ENCODE data around the gene ABHD12. TPM values are rescaled to one million over a fixed set of nuclear protein-coding genes. Genes with fewer than 3 reads are reported as not detected.
"Not testable (repeated sequence)": the region's sequence is repeated elsewhere in the genome, so short reads cannot be mapped to it uniquely, and the experiment has no call there.

Gene ABHD12
- total RNA-seq, 1 donor, result 38.4 TPM

DNA sequence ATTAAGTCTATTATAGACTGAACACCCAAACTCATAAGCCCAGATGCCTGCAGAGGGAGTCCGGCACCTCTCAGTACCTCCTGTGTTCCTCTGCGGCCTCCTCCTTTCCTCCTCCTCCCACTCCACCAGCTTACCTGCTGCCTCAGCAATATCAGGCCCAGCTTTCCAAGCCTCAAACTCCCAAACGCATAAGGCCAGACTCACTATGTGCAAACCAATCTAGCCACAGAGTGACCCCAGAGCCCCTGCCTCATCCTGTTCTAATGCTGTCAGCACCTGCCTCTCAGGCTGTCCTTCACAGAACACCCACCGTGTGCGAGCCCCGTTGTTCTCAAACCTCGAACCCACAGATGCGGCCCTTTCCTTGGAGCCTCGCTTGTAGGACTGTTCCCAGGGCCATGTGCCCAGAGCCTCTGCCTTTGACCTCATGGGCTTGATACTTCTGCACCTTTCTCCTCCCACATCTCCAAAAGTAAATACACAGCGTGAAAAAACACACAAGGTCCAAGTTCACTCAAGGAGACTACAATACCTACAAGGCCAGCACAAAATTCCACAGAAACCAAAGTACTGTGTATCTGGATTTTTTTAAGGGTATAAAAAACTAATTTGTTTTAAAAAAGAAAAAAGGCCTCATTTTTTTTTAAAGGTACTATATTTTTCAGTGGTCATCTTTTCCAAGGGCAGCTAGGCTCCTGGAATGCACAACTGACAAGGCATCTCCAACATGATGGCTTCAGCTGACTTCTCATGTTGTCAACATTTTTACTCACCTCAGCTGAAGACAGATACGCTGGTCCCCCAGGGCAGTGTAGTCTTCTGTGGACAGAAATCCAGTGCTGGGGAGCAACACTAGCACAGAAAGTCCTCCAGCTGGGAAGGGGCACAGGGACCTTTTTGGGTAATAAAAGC lies 52.3 kb downstream of the ABHD12 start:
- H3K4me3 ChIP-seq (ENCODE audit: low read depth, low read length), result no peak overlapping the region
- TF ChIP-seq, protein P1, sequence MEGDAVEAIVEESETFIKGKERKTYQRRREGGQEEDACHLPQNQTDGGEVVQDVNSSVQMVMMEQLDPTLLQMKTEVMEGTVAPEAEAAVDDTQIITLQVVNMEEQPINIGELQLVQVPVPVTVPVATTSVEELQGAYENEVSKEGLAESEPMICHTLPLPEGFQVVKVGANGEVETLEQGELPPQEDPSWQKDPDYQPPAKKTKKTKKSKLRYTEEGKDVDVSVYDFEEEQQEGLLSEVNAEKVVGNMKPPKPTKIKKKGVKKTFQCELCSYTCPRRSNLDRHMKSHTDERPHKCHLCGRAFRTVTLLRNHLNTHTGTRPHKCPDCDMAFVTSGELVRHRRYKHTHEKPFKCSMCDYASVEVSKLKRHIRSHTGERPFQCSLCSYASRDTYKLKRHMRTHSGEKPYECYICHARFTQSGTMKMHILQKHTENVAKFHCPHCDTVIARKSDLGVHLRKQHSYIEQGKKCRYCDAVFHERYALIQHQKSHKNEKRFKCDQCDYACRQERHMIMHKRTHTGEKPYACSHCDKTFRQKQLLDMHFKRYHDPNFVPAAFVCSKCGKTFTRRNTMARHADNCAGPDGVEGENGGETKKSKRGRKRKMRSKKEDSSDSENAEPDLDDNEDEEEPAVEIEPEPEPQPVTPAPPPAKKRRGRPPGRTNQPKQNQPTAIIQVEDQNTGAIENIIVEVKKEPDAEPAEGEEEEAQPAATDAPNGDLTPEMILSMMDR (IDR thresholded peaks at IDR 0.05; ENCODE audit: insufficient read depth, low read depth, low read length), result no peak
- DNase-seq (ENCODE audit: low read depth), result peak; percentile 34

DNA sequence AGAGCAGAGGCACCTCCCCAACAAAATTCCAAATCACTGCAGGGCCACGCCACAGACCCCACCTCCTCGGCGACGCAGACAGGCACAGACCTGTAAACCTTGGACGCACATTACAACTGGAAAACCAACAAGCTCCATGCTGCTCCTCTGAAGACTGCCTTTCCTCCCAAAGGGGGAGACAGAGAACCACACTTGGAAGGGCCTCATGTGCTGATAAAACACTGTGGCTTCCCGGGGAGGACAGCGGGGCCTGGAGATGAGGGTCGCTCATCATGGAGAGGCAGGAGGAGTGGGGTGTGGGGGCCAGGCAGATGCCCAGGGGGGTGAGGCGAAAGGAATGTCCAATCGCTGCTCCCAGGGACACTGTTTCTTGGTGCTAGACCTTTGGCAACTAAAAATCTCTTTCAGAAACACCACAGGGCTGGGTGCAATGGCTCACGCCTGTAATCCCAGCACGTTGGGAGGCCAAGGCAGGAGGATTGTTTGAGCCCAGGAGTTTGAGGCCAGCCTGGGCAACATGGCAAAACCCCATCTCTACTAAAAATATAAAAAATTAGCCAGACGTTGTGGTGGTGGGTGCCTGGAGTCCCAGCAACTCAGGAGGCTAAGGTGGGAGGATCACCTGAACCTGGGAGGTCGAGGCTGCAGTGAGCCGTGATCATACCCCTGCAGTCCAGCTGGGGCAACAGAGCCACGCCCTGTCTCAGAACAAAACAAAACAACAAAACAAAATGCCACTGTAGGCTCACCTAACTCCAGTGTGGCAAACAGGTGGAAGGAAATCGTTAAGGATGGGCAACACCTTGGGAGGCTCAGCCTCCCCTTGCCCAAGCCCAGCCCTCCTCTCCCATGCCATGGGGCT lies 53.8 kb downstream of the ABHD12 start:
- peak; percentile 53 for DNase-seq (ENCODE audit: low read depth)
- no peak overlapping the region for H3K4me3 ChIP-seq (ENCODE audit: low read depth, low read length)
- TF ChIP-seq, protein P1 (IDR thresholded peaks at IDR 0.05; ENCODE audit: insufficient read depth, low read depth, low read length), result peak; percentile 60

DNA sequence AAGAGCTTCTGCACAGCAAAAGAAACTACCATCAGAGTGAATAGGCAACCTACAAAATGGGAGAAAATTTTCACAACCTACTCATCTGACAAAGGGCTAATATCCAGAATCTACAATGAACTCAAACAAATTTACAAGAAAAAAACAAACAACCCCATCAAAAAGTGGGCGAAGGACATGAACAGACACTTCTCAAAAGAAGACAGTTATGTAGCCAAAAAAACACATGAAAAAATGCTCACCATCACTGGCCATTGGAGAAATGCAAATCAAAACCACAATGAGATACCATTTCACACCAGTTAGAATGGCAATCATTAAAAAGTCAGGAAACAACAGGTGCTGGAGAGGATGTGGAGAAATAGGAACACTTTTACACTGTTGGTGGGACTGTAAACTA lies 55.7 kb downstream of the ABHD12 start:
- H3K4me3 ChIP-seq (ENCODE audit: low read depth, low read length); DNase-seq (ENCODE audit: low read depth): not testable (repeated sequence)

DNA sequence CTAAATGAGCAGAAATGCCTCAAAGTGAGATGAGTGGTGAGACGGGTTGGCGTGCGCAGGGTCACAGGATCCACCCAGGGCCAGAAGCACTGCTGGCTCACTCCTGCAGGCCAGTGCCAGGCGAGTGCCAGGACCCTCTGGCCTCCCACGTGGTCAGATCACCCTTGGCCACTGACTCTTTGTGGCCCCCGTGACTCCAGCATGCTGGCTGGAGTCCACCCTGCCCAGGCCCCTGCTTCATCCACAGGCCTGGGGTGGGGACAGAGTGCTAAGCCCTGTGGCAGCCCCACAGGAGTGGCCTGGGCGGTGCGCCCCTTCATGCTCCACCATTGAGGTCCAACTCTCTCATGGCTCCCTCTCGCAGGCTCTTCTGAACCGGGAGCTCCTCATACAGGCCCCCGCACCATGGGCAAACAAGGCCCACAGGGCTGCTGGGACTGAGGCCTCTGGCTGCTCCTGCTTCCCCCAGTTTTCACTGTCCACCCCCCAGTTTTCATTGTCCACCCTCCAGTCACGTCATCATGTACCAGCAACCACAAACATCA lies 61.6 kb downstream of the ABHD12 start:
- H3K4me3 ChIP-seq (ENCODE audit: low read depth, low read length), result no peak overlapping the region
- no peak for DNase-seq (ENCODE audit: low read depth)
- TF ChIP-seq, protein P1 (IDR thresholded peaks at IDR 0.05; ENCODE audit: insufficient read depth, low read depth, low read length), result no peak

DNA sequence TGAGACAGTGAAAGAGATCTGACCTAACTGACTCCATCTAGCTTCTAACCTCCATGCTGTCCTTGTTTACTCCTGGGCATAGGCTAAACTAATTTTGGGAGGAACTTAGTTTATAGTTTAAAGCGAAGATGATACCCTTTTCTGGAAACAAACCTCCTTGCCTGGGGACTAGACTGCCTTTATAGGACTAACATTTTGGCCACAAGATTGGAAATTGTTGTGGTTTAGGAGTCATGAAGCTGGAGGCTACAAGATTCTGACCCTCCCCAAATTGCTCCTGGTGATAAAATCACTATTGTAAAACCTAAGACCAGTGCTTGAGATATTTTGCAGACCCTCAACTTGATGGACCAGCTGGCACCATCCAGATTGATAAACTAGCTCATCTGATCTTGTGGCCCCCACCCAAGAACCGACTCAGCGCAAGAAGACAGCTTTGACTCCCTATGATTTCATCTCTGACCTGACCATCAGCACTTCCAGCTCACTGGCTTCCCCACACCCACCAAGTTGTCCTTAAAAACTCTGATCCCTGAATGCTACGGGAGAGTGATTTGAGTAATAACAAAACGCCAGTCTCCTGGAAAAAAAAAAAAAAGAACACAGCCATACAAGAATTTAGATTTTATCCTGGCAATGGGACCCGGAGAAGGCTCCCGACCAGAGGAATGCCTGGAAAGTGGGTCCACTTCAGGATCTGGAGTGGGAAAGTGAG lies 63.0 kb downstream of the ABHD12 start:
- TF ChIP-seq, protein P1 (IDR thresholded peaks at IDR 0.05; ENCODE audit: insufficient read depth, low read depth, low read length), result no peak
- no peak overlapping the region for H3K4me3 ChIP-seq (ENCODE audit: low read depth, low read length)
- no peak for DNase-seq (ENCODE audit: low read depth)

DNA sequence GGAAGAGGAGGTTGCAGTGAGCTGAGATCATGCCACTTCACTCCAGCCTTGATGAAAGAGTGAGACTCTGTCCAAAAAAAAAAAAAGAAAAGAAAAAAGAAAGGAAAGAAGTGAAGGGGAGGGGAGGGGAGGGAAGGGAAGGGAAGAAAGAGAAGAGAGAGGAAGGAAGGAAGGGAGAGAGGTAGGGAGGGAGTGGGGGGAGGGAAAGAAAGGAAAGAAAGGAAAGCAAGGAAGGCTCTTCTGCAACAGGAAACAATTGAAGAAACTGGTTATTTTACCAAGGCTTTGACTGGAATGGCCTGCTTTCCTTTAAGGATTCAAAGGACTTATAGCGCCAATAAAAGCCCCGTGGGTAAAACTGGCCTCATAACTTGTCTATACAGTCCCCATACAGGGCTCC lies 64.6 kb downstream of the ABHD12 start:
- DNase-seq (ENCODE audit: low read depth), result no peak
- TF ChIP-seq, protein P1 (IDR thresholded peaks at IDR 0.05; ENCODE audit: insufficient read depth, low read depth, low read length), result no peak
- no peak overlapping the region for H3K4me3 ChIP-seq (ENCODE audit: low read depth, low read length)

Measured in fibroblast of villous mesenchyme (primary cell).